MM.1S (cell line): ENCODE measurements around the gene CCDC192.

Source experiments
- EZH2 ChIP-seq: fragments of 300-600 bp; sonication (generic); optimal IDR thresholded peaks from 2 replicates; pipeline ENCODE3; 2017; ENCODE audit warnings: low read depth, mild to moderate bottlenecking, antibody characterized with exemption, low read length, mixed read lengths
- EZH2phosphoT487 ChIP-seq: fragments of 300-600 bp; sonication (generic); IDR thresholded peaks from 2 replicates; pipeline ENCODE4 v1.6.1; 2018; ENCODE audit warnings: antibody characterized with exemption, low read length
- TF ChIP-seq, protein P1 (sequence below): fragments of 300-600 bp; sonication (generic); IDR thresholded peaks from 2 replicates; pipeline ENCODE4 v1.5.1; 2016; ENCODE audit warnings: antibody characterized with exemption, low read length, mixed read lengths

DNA sequence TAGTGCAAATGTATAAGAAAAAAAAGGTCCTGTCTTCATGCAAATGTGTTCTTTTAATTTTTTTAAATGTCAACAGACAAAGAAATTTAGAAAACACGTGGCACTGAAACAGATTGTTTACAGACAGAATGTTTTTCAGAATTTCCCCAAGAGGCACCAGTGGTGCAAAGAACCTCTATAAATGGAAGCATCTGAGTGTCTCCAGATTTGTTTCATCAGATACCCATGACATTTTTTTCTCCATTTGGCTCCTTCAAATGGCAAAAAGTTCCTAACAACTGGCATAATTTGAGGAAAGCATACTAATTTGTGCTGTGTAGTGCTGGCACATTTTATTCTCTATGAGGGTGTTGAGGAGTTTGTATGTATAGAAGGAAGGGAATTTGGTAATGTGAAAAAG is 15.0 kb downstream of the CCDC192 start:
- TF ChIP-seq, protein P1, sequence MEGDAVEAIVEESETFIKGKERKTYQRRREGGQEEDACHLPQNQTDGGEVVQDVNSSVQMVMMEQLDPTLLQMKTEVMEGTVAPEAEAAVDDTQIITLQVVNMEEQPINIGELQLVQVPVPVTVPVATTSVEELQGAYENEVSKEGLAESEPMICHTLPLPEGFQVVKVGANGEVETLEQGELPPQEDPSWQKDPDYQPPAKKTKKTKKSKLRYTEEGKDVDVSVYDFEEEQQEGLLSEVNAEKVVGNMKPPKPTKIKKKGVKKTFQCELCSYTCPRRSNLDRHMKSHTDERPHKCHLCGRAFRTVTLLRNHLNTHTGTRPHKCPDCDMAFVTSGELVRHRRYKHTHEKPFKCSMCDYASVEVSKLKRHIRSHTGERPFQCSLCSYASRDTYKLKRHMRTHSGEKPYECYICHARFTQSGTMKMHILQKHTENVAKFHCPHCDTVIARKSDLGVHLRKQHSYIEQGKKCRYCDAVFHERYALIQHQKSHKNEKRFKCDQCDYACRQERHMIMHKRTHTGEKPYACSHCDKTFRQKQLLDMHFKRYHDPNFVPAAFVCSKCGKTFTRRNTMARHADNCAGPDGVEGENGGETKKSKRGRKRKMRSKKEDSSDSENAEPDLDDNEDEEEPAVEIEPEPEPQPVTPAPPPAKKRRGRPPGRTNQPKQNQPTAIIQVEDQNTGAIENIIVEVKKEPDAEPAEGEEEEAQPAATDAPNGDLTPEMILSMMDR: no peak
- TF ChIP-seq EZH2 (no peak), EZH2phosphoT487 (no peak)
